Spleen (tissue), 11 donors: ENCODE measurements around the gene FAM81B. TPM values are rescaled to one million over a fixed set of nuclear protein-coding genes. Genes with fewer than 3 reads are reported as not detected.

ENCODE experiments used
- DNase-seq: peaks from one replicate; pipeline ENCODE4 v3.0.0-alpha.2; 2020
- H3K27ac ChIP-seq, 8 donors: fragments of 200-600 bp; sonication (generic) in 7 of 8; 1 replicate in 4 of 8; 2 replicates in 4 of 8; pipeline versions ENCODE4 v1.5.0 to v1.8.0; 2016 to 2021; ENCODE audit warnings: inconsistent platforms in 4 of 8, mild to moderate bottlenecking in 4 of 8, moderate library complexity in 1 of 8
- H3K27me3 ChIP-seq, 7 donors: fragments of 200-600 bp; sonication (generic) in 6 of 7; replicated peaks in 1 of 7; 1 replicate in 4 of 7; 2 replicates in 3 of 7; pipeline versions ENCODE4 v1.5.0 to v1.8.0; 2016 to 2021; ENCODE audit warnings: inconsistent platforms in 3 of 7, mild to moderate bottlenecking in 1 of 7
- H3K36me3 ChIP-seq, 6 donors: fragments of 200-600 bp; sonication (generic) in 5 of 6; 1 replicate in 4 of 6; 2 replicates in 2 of 6; pipeline versions ENCODE4 v1.5.0 to v1.8.0; 2016 to 2021; ENCODE audit warnings: inconsistent platforms in 2 of 6
- H3K4me1 ChIP-seq, 6 donors: fragments of 200-600 bp; sonication (generic) in 5 of 6; 1 replicate in 3 of 6; 2 replicates in 3 of 6; pipeline versions ENCODE4 v1.5.0 to v1.8.0; 2016 to 2021; ENCODE audit warnings: inconsistent platforms in 3 of 6
- H3K4me3 ChIP-seq, 8 donors: fragments of 200-600 bp; sonication (generic) in 7 of 8; 1 replicate in 4 of 8; 2 replicates in 4 of 8; pipeline versions ENCODE4 v1.5.0 to v1.8.0; 2016 to 2021; ENCODE audit warnings: inconsistent platforms in 4 of 8, mild to moderate bottlenecking in 4 of 8, moderate library complexity in 2 of 8
- H3K9me3 ChIP-seq, 8 donors: fragments of 200-600 bp; sonication (generic) in 7 of 8; 1 replicate in 4 of 8; 2 replicates in 4 of 8; pipeline versions ENCODE4 v1.5.0 to v1.8.0; 2016 to 2021; ENCODE audit warnings: inconsistent platforms in 4 of 8
- CTCF ChIP-seq, 11 experiments: fragments of 200-600 bp in 7 of 11; fragments of 450-650 bp in 4 of 11; sonication (generic) in 4 of 11; IDR thresholded peaks in 8 of 11; conservative IDR thresholded peaks in 3 of 11; 1 replicate in 7 of 11; 2 replicates in 4 of 11; pipeline versions ENCODE4 v1.4.0 to v1.8.0; 2016 to 2021; ENCODE audit warnings: antibody characterized with exemption in 11 of 11, inconsistent platforms in 4 of 11, mild to moderate bottlenecking in 1 of 11
- POLR2A ChIP-seq, 3 donors: fragments of 450-650 bp; IDR thresholded peaks; one replicate each; pipeline ENCODE4 v1.5.1; 2017; ENCODE audit warnings: antibody characterized with exemption in 3 of 3, mild to moderate bottlenecking in 1 of 3
- POLR2AphosphoS5 ChIP-seq, 3 donors: sonication (generic); formaldehyde crosslinking; IDR thresholded peaks; one replicate each; pipeline ENCODE4 v1.5.1; 2017; ENCODE audit warnings: antibody characterized with exemption in 3 of 3
- WGBS, 5 donors: extraction: QIAGEN DNeasy Blood & Tissue Kit in 3 of 5; methylation state at CpG; one replicate each; pipeline versions ENCODE4 v1.1.5 to v1.1.7; 2013 to 2018; 5-methylcytosine and 5-hydroxymethylcytosine counted together
- intact Hi-C: fragments of 100-400 bp; cut with DNase I; formaldehyde crosslinking; loops from one replicate; pipeline ENCODE4 v1.15.0; 2023; ENCODE audit warnings: low total_unique reads
- polyA plus RNA-seq, 3 donors: library from polyadenylated mRNA; stranded (reverse); fragments of 200-250 nt; gene quantifications; one replicate each; pipeline ENCODE4 v1.2.1, GENCODE V29; 2013
- total RNA-seq, 7 donors: library from RNA; depleted of rRNA in 3 of 7; stranded (reverse); fragments of >200 nt in 3 of 7; fragmentation: NEBNext Ultra II Directional in 4 of 7; extraction: Animal tissue kit (Norgen Biotek cat#: 25700) in 4 of 7; gene quantifications; one replicate each; pipeline versions ENCODE4 v1.1.0 to v1.2.1, GENCODE V29; 2016 to 2021
- donor health status: healthy with polysubstance abuse.
- donor health status: DM: no; HTN: no; CAD: no; lungs with moderate emphysema.
- donor health status: DM: no; HTN: no; CAD: no.
- donor health status: Bipolar disorder and iron deficiency.
- donor health status: healthy.
- donor health status: DM: no; HTN: no; CAD: no.
- donor health status: DM: yes; HTN: yes; CAD: no.

The FAM81B gene
- total and polyA plus RNA-seq, 10 donors = 0.13 to 0.61 TPM; not detected in 8

DNA sequence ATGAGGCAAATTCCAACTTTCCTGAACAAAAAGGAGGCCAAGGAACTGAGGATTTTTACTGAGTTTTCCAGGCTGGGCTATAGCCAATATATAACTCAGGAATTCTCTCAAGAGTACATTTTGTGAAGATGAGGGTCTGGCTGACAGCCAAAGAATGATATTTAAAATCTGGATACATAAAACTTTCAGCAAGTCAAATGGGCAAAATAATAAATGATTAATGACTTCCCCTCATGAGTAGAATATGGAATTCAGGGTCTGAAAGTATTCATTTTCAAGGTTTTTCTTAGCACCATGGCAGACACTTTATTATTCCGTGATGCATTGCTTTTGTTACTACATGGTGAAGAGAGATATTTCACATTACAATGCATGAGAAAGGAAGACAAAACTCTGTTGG lies 7.8 kb downstream of the FAM81B start:
- intact Hi-C loops = no loop called here

GRCh38 chr5:95401626-95402025 lies 10.5 kb downstream of the FAM81B start:
- Histone ChIP-seq H3K9me3 (no peaks in the 10 kb centered on the region), H3K4me3 (no peak overlapping the region), H3K27me3 (no peaks in the 10 kb centered on the region), H3K4me1 (no peaks in the 10 kb centered on the region), H3K36me3 (no peaks in the 10 kb centered on the region), H3K27ac (no peak overlapping the region)
- TF ChIP-seq POLR2AphosphoS5 (IDR thresholded peaks at IDR 0.05) (no peak), POLR2A (IDR thresholded peaks at IDR 0.05) (no peak), CTCF (IDR thresholded peaks at IDR 0.05 in 8 of 11, conservative IDR thresholded peaks at IDR 0.05 in 3 of 11) (no peak)
- intact Hi-C loops = no loop called here
- no peak for DNase-seq
- 76 to 94% (median 89%) methylated on average over 3 of the region's 3 CpGs for WGBS, 5 donors

More for the DNA sequence above, 7.8 kb downstream of the FAM81B start:
- peaks cover 0 to 6% (median 0%) of the 10 kb centered on the region in 7 donors for H3K27me3 ChIP-seq
- no peaks in the 10 kb centered on the region for H3K9me3 ChIP-seq
- H3K36me3 ChIP-seq = no peaks in the 10 kb centered on the region
- TF ChIP-seq CTCF (IDR thresholded peaks at IDR 0.05 in 8 of 11, conservative IDR thresholded peaks at IDR 0.05 in 3 of 11) (no peak), POLR2AphosphoS5 (IDR thresholded peaks at IDR 0.05) (no peak), POLR2A (IDR thresholded peaks at IDR 0.05) (no peak)
- no peak overlapping the region for H3K27ac ChIP-seq
- H3K4me3 ChIP-seq = no peak overlapping the region
- WGBS, 5 donors = 63 to 75% (median 67%) methylated on average over 1 of the region's 1 CpG
- H3K4me1 ChIP-seq = no peaks in the 10 kb centered on the region
- no peak for DNase-seq

DNA sequence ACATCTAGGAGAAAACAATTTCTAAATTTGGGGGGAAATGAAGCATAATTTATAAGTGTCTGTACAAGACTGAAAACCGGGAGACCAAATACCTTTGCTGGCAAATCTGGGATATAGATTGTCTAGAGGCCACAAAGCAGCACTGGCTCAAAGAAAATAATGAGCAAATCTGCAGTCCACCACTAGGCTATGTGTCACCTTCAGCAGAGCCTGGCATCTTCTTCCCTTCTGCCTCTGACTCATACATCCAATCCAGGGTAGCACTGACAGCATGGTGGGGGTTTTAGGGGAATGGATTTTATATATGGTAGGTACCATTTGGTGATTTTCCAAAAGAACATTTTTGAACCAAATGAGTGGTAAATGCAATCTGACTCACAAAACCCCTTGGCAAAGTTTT lies 12.8 kb downstream of the FAM81B start:
- Histone ChIP-seq H3K4me3 (no peak overlapping the region), H3K4me1 (no peaks in the 10 kb centered on the region), H3K27ac (no peak overlapping the region), H3K36me3 (no peaks in the 10 kb centered on the region), H3K9me3 (no peaks in the 10 kb centered on the region), H3K27me3 (no peaks in the 10 kb centered on the region)
- WGBS, 5 donors = 0 to 90% (median 75%) methylated on average over 1 of the region's 1 CpG
- DNase-seq = no peak
- TF ChIP-seq CTCF (IDR thresholded peaks at IDR 0.05 in 8 of 11, conservative IDR thresholded peaks at IDR 0.05 in 3 of 11) (no peak), POLR2A (IDR thresholded peaks at IDR 0.05) (no peak), POLR2AphosphoS5 (IDR thresholded peaks at IDR 0.05) (no peak)
- intact Hi-C loops = no loop called here

GRCh38 chr5:95406426-95407090 lies 15.4 kb downstream of the FAM81B start:
- WGBS, 5 donors = 1 to 8% (median 2%) methylated on average over 5 of the region's 5 CpGs
- TF ChIP-seq CTCF (IDR thresholded peaks at IDR 0.05 in 8 of 11, conservative IDR thresholded peaks at IDR 0.05 in 3 of 11) = no peak
- no peak for TF ChIP-seq POLR2A (IDR thresholded peaks at IDR 0.05)
- no peak for TF ChIP-seq POLR2AphosphoS5 (IDR thresholded peaks at IDR 0.05)
- intact Hi-C loops = no loop called here

More at GRCh38 chr5:95406426-95407090, 15.4 kb downstream of the FAM81B start:
- Histone ChIP-seq H3K4me3 (no peak overlapping the region), H3K36me3 (no peaks in the 10 kb centered on the region), H3K4me1 (no peaks in the 10 kb centered on the region), H3K27me3 (no peaks in the 10 kb centered on the region), H3K27ac (no peak overlapping the region), H3K9me3 (no peaks in the 10 kb centered on the region)
- DNase-seq = no peak
